HG02938 (cell line): ENCODE data around the gene CASZ1.

ENCODE experiments used
- ATAC-seq: cut with Tn5 transposase; IDR thresholded peaks from one replicate; pipeline ENCODE4 v1.9.1; 2021; ENCODE audit warnings: mild to moderate bottlenecking, moderate library complexity; ENCODE audit not compliant: unreplicated experiment

CASZ1 gene, protein sequence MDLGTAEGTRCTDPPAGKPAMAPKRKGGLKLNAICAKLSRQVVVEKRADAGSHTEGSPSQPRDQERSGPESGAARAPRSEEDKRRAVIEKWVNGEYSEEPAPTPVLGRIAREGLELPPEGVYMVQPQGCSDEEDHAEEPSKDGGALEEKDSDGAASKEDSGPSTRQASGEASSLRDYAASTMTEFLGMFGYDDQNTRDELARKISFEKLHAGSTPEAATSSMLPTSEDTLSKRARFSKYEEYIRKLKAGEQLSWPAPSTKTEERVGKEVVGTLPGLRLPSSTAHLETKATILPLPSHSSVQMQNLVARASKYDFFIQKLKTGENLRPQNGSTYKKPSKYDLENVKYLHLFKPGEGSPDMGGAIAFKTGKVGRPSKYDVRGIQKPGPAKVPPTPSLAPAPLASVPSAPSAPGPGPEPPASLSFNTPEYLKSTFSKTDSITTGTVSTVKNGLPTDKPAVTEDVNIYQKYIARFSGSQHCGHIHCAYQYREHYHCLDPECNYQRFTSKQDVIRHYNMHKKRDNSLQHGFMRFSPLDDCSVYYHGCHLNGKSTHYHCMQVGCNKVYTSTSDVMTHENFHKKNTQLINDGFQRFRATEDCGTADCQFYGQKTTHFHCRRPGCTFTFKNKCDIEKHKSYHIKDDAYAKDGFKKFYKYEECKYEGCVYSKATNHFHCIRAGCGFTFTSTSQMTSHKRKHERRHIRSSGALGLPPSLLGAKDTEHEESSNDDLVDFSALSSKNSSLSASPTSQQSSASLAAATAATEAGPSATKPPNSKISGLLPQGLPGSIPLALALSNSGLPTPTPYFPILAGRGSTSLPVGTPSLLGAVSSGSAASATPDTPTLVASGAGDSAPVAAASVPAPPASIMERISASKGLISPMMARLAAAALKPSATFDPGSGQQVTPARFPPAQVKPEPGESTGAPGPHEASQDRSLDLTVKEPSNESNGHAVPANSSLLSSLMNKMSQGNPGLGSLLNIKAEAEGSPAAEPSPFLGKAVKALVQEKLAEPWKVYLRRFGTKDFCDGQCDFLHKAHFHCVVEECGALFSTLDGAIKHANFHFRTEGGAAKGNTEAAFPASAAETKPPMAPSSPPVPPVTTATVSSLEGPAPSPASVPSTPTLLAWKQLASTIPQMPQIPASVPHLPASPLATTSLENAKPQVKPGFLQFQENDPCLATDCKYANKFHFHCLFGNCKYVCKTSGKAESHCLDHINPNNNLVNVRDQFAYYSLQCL (N-terminal part only)

DNA sequence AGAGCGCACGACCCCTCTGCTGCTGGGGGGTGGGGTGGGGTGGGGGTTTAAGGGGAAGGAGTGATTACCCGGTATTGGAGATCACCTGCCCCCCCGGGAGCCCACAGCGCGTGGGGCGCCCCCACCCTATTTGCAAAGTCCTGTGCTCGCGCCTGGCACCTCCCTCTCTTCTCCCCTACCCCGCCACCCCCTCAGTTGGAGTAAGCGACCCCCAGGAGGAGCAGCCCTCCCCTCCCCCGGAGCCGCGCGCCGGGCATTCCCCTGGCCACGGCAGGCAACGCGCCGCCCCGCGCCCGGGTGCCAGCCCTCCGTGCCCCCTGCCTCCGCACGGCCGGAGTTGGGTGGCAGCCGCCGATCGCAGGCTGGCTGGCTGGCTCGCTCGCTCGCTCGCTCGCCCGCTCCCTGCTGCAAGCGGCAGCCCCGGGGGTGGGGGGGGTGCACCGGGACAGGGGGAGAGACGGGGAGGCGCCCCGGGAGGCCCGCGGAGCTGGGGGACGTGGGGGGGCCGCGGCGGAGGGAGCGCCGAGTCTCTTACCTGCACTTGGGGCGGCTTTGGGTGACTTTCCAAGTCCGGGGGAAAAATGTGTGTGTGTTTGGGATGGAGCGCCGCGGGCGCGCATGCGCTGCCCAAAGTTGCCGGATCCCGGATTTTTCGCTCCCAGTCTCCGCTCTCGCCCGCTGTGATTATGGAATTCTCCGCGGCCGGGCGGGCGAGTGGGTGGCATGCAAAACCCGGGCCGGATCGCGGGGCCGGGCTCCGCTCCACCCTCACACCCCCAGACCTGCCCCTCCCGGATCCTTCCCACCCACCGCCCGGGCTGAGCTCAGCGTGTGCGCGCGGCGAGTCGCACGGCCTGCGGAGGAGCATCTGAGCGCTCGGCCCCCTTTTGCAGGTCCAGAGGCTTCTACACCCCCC is at the start of gene CASZ1:
Gene CASZ1, minus strand, starts transcription at position 618 of the 916 bp plus-strand sequence. CDS start 102,757 bp downstream, outside the sequence.
- no peak for ATAC-seq

DNA sequence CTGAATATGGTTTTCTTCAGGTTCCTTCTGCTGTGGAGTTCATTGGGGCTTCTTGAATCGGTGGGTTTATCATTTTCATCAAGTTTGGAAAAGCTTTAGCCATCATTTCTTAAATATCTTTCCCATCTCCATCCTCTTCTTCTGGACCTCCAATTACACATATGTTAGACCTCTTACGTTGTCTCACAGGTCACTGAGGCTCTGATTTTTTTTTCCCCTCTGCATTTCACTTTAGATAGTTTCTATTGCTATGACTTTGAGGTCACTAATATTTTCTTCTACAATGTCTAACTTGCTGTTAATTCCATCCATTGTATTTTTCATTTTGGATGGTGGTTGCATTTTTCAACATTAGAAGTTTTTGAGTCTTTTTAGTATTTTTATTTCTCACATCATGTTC is 47.3 kb upstream of the CASZ1 start:
- no peak for ATAC-seq

- no peak for ATAC-seq
Observed at GRCh38 chr1:10841118-10841517, 44.7 kb upstream of the CASZ1 start.

DNA sequence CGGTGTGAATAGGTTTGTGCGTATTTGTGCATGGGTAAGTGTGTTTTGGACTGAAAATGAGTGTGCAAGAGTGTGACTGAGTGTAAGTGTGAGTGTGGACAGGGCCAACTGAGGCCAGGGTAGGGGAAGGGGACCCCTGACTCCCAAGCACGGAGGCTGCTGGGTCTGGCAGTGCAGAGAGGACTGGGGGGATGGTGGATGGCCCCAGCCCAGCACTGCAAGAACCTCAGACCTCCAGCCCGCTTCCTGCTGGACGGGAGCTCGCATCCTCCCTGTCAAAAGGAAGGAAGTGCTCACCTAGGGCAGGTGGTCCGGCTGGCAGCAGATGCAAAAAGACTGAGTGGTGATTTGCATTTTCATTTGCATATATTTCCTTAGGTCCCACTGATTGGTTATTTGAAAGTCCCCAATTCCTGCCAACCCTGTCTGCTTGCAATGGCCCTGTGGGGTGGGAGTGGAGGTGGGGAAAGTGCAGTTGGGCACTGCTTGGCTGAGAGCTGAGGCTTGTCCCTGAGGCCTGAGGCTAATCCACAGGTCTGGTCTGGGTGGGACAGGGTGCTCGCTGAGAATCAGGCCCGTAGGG is 42.8 kb upstream of the CASZ1 start:
- no peak for ATAC-seq

- ATAC-seq: no peak
Observed at GRCh38 chr1:10838541-10838940, 42.1 kb upstream of the CASZ1 start.

DNA sequence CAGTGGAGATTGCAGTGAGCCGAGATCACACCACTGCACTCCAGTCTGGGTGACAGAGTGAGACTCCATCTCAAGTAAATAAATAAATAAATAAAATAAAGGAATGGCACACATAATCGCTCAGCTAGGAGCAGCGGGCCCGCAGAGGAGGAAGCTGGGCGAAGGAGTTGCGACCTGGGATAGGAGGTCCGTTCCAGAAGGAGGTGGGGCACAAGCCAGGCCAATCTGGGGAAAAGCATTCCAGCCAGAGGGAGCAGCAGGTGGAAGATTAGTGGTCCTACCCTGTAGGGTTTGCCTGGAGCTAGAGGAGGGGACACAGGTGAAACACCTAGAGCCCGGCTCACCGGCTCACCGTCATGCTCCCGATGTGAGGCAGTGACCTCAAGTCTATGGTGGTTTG is 40.3 kb upstream of the CASZ1 start:
- no peak for ATAC-seq

- no peak for ATAC-seq
Observed at GRCh38 chr1:10835822-10836421, 39.5 kb upstream of the CASZ1 start.

DNA sequence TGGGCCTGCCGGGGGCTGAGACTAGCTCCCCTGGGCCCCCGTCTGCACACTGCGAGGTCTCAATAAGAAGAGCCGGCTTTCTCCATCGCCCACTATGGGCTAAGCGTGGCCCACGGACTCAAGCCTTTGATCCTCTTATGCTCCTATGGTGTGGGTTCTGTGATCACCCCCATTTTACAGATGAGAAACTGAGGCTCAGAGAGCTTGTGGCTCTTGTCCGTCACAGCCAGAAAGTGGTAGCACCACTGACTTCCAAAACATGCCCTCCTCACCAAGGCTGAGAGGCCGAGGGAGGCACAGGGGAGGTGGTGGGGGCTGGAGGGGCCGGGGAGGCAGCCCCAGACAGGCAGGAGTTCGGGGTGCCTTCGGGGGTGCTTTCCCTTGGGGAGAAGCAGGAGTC is 39.0 kb upstream of the CASZ1 start:
- no peak for ATAC-seq

DNA sequence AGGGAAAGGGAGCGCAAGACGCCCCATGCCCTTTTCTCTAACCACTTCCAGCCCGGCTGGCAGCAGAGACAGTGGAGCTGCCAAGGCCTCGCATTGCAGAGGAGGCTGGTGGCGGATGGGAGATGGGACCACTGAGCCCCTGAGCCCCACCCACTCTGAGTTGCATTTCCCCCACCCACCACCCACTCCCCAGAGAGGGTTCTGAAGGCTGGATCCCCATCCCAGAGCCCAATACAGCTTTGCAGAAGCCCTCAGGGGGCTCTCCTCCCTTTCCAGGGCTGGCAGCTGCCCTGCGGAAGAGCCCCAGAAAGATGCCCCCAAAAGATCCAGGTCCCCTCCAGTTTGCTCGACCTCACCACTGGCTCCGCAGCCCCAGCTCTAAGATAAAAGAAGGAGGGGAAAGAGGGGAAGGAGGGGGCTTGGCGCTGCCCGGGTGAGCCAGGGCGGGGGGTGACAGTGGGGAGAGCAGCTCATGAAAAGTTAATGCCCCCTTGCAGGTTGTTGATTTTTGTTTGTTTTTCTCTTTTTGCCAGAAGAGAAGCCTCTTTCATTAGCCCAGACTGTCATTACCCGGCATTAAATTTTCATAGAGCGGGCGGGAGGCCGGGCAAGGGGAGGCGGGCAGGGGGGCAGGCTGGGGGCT is 38.4 kb upstream of the CASZ1 start:
- no peak for ATAC-seq

GRCh38 chr1:10833630-10834557 is 37.4 kb upstream of the CASZ1 start:
- no peak for ATAC-seq

DNA sequence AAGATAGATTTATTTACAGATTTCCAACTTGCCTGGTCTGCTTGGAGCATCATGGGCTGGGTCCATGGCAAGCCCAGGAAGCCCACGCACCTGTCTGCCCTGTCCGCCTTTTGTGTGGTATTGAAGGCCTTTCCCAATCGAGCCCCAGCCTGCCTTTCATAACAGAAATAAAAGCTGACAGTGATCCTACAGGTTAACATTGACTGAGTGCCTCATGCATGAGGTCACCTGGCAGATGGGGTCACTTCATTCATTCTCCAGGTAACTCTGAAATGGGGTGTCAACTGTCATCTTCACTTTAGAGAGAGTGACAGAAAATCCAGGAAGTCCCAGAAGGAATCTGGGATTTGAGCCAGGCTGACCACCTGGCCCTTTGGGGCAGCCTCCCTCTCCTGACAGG is 36.3 kb upstream of the CASZ1 start:
- ATAC-seq: no peak

DNA sequence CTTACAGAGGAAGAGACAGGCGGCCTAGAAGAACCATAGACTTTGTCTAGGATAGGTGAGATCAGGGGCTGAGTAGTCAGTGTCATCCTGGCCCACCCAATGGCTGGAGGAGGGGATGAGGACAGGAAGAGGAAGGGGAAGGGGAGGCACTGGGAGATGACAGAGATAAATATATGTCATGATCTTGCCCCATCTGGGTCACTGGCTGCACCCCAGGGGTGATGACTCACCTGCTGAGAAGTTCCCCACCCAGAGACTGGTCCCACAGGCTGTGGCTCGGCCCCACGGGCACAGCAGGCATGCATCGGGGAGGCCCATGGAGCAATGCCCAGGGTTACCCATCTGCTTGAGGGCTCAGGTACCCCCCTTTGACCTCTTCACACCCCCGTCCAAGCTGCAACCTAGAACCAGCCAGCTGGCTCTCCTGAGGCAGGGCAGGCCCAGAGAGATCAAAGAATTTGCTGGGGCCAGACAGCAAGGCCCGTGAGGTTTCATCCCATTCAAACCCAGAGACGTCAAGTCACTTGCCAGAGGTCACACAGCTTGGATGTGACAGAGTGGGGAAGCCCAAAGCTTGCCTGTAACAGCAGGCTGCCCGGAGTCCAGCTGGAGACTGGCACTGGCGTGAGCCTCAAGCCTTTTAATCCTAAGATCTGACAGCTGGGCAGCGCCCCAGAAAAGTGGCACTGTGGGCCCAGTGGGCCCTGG is 34.7 kb upstream of the CASZ1 start:
- no peak for ATAC-seq

DNA sequence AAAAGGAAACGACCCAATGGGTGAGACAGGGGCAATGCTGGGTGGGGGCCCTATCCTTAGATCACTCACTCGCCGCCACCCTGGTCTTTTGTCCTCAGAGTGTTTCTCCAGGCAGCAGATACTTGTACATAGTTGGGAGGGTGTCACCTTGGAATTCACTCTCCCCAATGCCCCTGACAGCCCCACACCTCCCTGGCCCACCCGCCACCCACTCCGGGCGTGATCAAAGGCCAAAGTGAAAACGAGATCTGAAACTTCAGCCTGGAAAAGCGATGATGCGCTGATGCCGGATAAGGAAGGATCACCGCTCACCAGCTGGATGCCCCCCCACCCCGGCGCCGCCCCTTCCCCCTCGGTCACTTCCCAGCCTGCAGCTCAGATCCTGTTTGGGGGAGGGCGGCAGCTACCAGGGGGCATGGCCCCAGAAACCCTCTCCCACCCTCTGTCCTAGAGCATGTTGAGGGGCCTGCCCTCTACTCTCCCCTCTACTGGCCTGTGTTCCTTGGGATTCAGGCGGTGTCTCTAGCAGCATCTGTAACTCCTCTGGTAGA is 33.6 kb upstream of the CASZ1 start:
- ATAC-seq: no peak

- ATAC-seq: no peak
Observed at GRCh38 chr1:10829067-10829818, 32.8 kb upstream of the CASZ1 start.

GRCh38 chr1:10827377-10828333 is 31.2 kb upstream of the CASZ1 start:
- no peak for ATAC-seq
